OCI-LY7 (cell line): Measurements from ENCODE around the gene PALLD. TPM values are rescaled to one million over a fixed set of nuclear protein-coding genes. Genes with fewer than 3 reads are reported as not detected.

Experiments used
- BruUV-seq: library from RNA; stranded (reverse); fragments of 400-500 nt; replicated peaks from 2 replicates; lab custom pipeline; 2021; lab: Mats Ljungman, UMichigan
- CTCF ChIA-PET: fragments of 300-600 bp; sonication (Branson Sonifier 250); formaldehyde crosslinking; loops from one replicate; lab custom pipeline; 2022; ENCODE audit warnings: antibody characterized with exemption; ENCODE audit not compliant: unreplicated experiment; lab: Charles Lee
- POLR2A ChIA-PET: fragments of 300-600 bp; sonication (Branson Sonifier 250); formaldehyde crosslinking; loops from one replicate; lab custom pipeline; 2022; ENCODE audit warnings: antibody characterized with exemption; lab: Charles Lee
- DNase-seq: peaks from one replicate; pipeline ENCODE4 v3.0.0-alpha.2; 2015; ENCODE audit warnings: low spot score
- H2AFZ ChIP-seq: fragments of 200-600 bp; sonication (generic), shearing (Covaris generic); 2 replicates; pipeline ENCODE4 v1.6.1; 2014; ENCODE audit warnings: mild to moderate bottlenecking, antibody characterized with exemption, low read length, moderate library complexity
- H3K27ac ChIP-seq: fragments of 200-600 bp; sonication (generic); 2 replicates; pipeline ENCODE4 v1.5.1; 2014; ENCODE audit warnings: mixed run types, low read depth, mild to moderate bottlenecking, moderate library complexity, low read length, inconsistent platforms; ENCODE audit not compliant: poor library complexity, severe bottlenecking
- H3K36me3 ChIP-seq: fragments of 200-600 bp; sonication (generic); 2 replicates; pipeline ENCODE4 v1.6.1; 2014; ENCODE audit warnings: mild to moderate bottlenecking, antibody characterized with exemption, low read length, moderate library complexity, mixed read lengths; ENCODE audit not compliant: insufficient read depth
- H3K4me1 ChIP-seq: fragments of 200-600 bp; sonication (generic); 2 replicates; pipeline ENCODE4 v1.5.1; 2014; ENCODE audit warnings: mild to moderate bottlenecking, low read length; ENCODE audit not compliant: insufficient read depth, poor library complexity, severe bottlenecking
- H3K4me2 ChIP-seq: fragments of 200-600 bp; sonication (generic); 2 replicates; pipeline ENCODE4 v1.6.1; 2014; ENCODE audit warnings: mild to moderate bottlenecking, low read length
- H3K4me3 ChIP-seq: fragments of 200-600 bp; sonication (generic); 2 replicates; pipeline ENCODE4 v1.5.1; 2014; ENCODE audit warnings: mild to moderate bottlenecking, low read depth, low read length; ENCODE audit not compliant: poor library complexity, severe bottlenecking
- H3K79me2 ChIP-seq: fragments of 200-600 bp; sonication (generic); 2 replicates; pipeline ENCODE4 v1.6.1; 2016; ENCODE audit warnings: low read depth, mild to moderate bottlenecking, low read length, moderate library complexity, mixed read lengths; ENCODE audit not compliant: insufficient read depth
- H3K9me2 ChIP-seq: fragments of 200-600 bp; sonication (generic); 2 replicates; pipeline ENCODE4 v1.6.1; 2016; ENCODE audit warnings: mild to moderate bottlenecking, low read length, mixed read lengths; ENCODE audit not compliant: insufficient read depth
- H3K9me3 ChIP-seq: fragments of 200-600 bp; sonication (generic); 2 replicates; pipeline ENCODE4 v1.6.1; 2014; ENCODE audit warnings: mild to moderate bottlenecking, mixed run types, low read length, mixed read lengths
- H4K20me1 ChIP-seq: fragments of 200-600 bp; sonication (generic); 2 replicates; pipeline ENCODE4 v1.6.1; 2014; ENCODE audit warnings: mild to moderate bottlenecking, antibody characterized with exemption, low read length, moderate library complexity, mixed read lengths; ENCODE audit not compliant: insufficient read depth
- CTCF ChIP-seq: fragments of 200-600 bp; sonication (generic); conservative IDR thresholded peaks from 2 replicates; pipeline ENCODE4 v1.5.1; 2014; ENCODE audit warnings: mild to moderate bottlenecking, antibody characterized with exemption, low read length, moderate library complexity, mixed read lengths
- EZH2phosphoT487 ChIP-seq: fragments of 200-600 bp; sonication (generic); IDR thresholded peaks from 2 replicates; pipeline ENCODE4 v1.6.1; 2018; ENCODE audit warnings: low read depth, borderline replicate concordance, mild to moderate bottlenecking, mixed run types, antibody characterized with exemption, low read length, moderate library complexity, mixed read lengths
- intact Hi-C: fragments of 100-400 bp; cut with micrococcal nuclease; formaldehyde crosslinking; loops from one replicate; pipeline ENCODE4 v1.10.0; 2022; ENCODE audit not compliant: unreplicated experiment
- total RNA-seq, 2 experiments: library from RNA; depleted of rRNA in 1 of 2; stranded (reverse); fragments of >200 nt in 1 of 2; shearing (Covaris generic) in 1 of 2; gene quantifications; 2 replicates each; pipeline ENCODE4 v1.2.3, GENCODE V29; 2014 to 2022

The PALLD gene
- total RNA-seq, 2 experiments from 2014 or later, result 0.73 to 2.8 TPM

GRCh38 chr4:168577624-168578023 lies 80.8 kb downstream of the PALLD start:
- Histone ChIP-seq H2AFZ (no peak overlapping the region), H3K9me2 (no peaks in the 10 kb centered on the region), H3K4me2 (no peak overlapping the region), H3K36me3 (no peaks in the 10 kb centered on the region), H3K79me2 (no peaks in the 10 kb centered on the region), H4K20me1 (no peaks in the 10 kb centered on the region), H3K4me1 (no peaks in the 10 kb centered on the region), H3K27ac (no peak overlapping the region), H3K9me3 (no peaks in the 10 kb centered on the region), H3K4me3 (no peak overlapping the region)
- TF ChIP-seq EZH2phosphoT487 (no peak), CTCF (no peak)
- no TSS peak for BruUV-seq
- POLR2A ChIA-PET, result no interaction called here
- CTCF ChIA-PET, result no interaction called here
- intact Hi-C loops, result no loop called here
- DNase-seq, result no peak

- no TSS peak for BruUV-seq
These were observed 83.4 kb downstream of the PALLD start for GRCh38 chr4:168580228-168580627.

More at GRCh38 chr4:168580228-168580627, 83.4 kb downstream of the PALLD start:
- Histone ChIP-seq H3K4me2 (no peak overlapping the region), H3K9me2 (no peaks in the 10 kb centered on the region), H3K4me3 (no peak overlapping the region), H4K20me1 (no peaks in the 10 kb centered on the region), H2AFZ (no peak overlapping the region), H3K4me1 (no peaks in the 10 kb centered on the region), H3K36me3 (no peaks in the 10 kb centered on the region), H3K9me3 (no peaks in the 10 kb centered on the region), H3K79me2 (no peaks in the 10 kb centered on the region), H3K27ac (no peak overlapping the region)
- DNase-seq, result no peak
- POLR2A ChIA-PET, result interaction anchor here (0.7 to 1.6 kb wide), 2 partner anchors 15 to 1594 kb away, joined by 4 to 6 read pairs; no protein-coding TSS in a partner anchor
- intact Hi-C loops, result no loop called here
- no peak for TF ChIP-seq CTCF
- no peak for TF ChIP-seq EZH2phosphoT487
- CTCF ChIA-PET, result no interaction called here
